Ureter (tissue), 1 donor: ENCODE measurements around the gene SFMBT1. TPM values are rescaled to one million over a fixed set of nuclear protein-coding genes. Genes with fewer than 3 reads are reported as not detected.

Experiments
- DNase-seq: peaks from one replicate; pipeline ENCODE4 v3.0.0-alpha.2; 2020; ENCODE audit warnings: low spot score
- total RNA-seq: library from RNA; stranded (reverse); gene quantifications from one replicate; pipeline ENCODE4 v1.2.4, GENCODE V29; 2023
- donor health status: DM: yes; HTN: yes; CAD: no.

The SFMBT1 gene
- total RNA-seq, 1 donor from 2014 or later = 15.1 TPM

GRCh38 chr3:52886049-52886730 is 159.7 kb downstream of the SFMBT1 start:
- no peak for DNase-seq

GRCh38 chr3:52882377-52882776 is 163.5 kb downstream of the SFMBT1 start:
- DNase-seq = no peak

GRCh38 chr3:52881871-52882270 is 164.0 kb downstream of the SFMBT1 start:
- no peak for DNase-seq

- no peak for DNase-seq
These were observed 165.4 kb downstream of the SFMBT1 start for GRCh38 chr3:52880474-52880873.

GRCh38 chr3:52880047-52880446 is 165.8 kb downstream of the SFMBT1 start:
- no peak for DNase-seq

- DNase-seq = no peak
These were observed 166.3 kb downstream of the SFMBT1 start for GRCh38 chr3:52879581-52879980.

- no peak for DNase-seq
These were observed 166.8 kb downstream of the SFMBT1 start for GRCh38 chr3:52879090-52879489.

GRCh38 chr3:52877085-52877484 is 168.8 kb downstream of the SFMBT1 start:
- no peak for DNase-seq

- no peak for DNase-seq
These were observed 170.8 kb downstream of the SFMBT1 start for GRCh38 chr3:52874864-52875587.

- DNase-seq = no peak
These were observed 171.6 kb downstream of the SFMBT1 start for GRCh38 chr3:52874160-52874701.

- no peak for DNase-seq
These were observed 172.3 kb downstream of the SFMBT1 start for GRCh38 chr3:52873433-52874159.

- no peak for DNase-seq
These were observed 173.6 kb downstream of the SFMBT1 start for GRCh38 chr3:52872245-52872644.

- DNase-seq = no peak
These were observed 174.1 kb downstream of the SFMBT1 start for GRCh38 chr3:52871761-52872160.

GRCh38 chr3:52870471-52870870 is 175.4 kb downstream of the SFMBT1 start:
- DNase-seq = no peak

GRCh38 chr3:52866427-52866826 is 179.4 kb downstream of the SFMBT1 start:
- DNase-seq = no peak

- DNase-seq = no peak
These were observed 179.9 kb downstream of the SFMBT1 start for GRCh38 chr3:52865994-52866393.

GRCh38 chr3:52860424-52860768 is 185.5 kb downstream of the SFMBT1 start:
- DNase-seq = no peak

GRCh38 chr3:52859686-52860423 is 186.0 kb downstream of the SFMBT1 start:
- no peak for DNase-seq

- DNase-seq = no peak
These were observed 188.0 kb downstream of the SFMBT1 start for GRCh38 chr3:52857864-52858263.

GRCh38 chr3:52857133-52857532 is 188.7 kb downstream of the SFMBT1 start:
- DNase-seq = no peak

- no peak for DNase-seq
These were observed 189.2 kb downstream of the SFMBT1 start for GRCh38 chr3:52856666-52857065.

GRCh38 chr3:52854013-52854412 is 191.9 kb downstream of the SFMBT1 start:
- DNase-seq = no peak
